ENCODE measurements around the gene CEBPA.

CEBPA gene

GRCh38 chr19:33293255-33294057 is 8.9 kb downstream of the CEBPA start:
- TF ChIP-seq CTCF (IDR thresholded peaks at IDR 0.05; ENCODE audit: low read depth, low read length) (no peak), MYC (IDR thresholded peaks at IDR 0.05; ENCODE audit: low read depth, low read length) (peak; percentile 70; the same call in 1 of the 2 replicates)
- TF ChIP-seq, protein P1, sequence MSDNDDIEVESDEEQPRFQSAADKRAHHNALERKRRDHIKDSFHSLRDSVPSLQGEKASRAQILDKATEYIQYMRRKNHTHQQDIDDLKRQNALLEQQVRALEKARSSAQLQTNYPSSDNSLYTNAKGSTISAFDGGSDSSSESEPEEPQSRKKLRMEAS (IDR thresholded peaks at IDR 0.05; ENCODE audit: low read depth, low read length), result no peak; the same call in none of the 2 replicates
- H3K4me3 ChIP-seq (ENCODE audit: low read depth, low read length), result peak overlapping the region; percentile 42
- peak; percentile 89 for DNase-seq (ENCODE audit: low read depth)

- TF ChIP-seq MYC (IDR thresholded peaks at IDR 0.05; ENCODE audit: low read depth, low read length), result no peak; the same call in 1 of the 2 replicates
- TF ChIP-seq CTCF (IDR thresholded peaks at IDR 0.05; ENCODE audit: low read depth, low read length), result no peak
- TF ChIP-seq, protein P1 (IDR thresholded peaks at IDR 0.05; ENCODE audit: low read depth, low read length), result peak; percentile 50; the same call in 1 of the 2 replicates
- no peak for TF ChIP-seq POLR2A (IDR thresholded peaks at IDR 0.05; ENCODE audit: extremely low read depth, insufficient read length)
- peak; percentile 47 for DNase-seq (ENCODE audit: low read depth)
- H3K4me3 ChIP-seq (ENCODE audit: low read depth, low read length), result peak overlapping the region; percentile 42
Measured at GRCh38 chr19:33292595-33293254, 9.6 kb downstream of the CEBPA start.

DNA sequence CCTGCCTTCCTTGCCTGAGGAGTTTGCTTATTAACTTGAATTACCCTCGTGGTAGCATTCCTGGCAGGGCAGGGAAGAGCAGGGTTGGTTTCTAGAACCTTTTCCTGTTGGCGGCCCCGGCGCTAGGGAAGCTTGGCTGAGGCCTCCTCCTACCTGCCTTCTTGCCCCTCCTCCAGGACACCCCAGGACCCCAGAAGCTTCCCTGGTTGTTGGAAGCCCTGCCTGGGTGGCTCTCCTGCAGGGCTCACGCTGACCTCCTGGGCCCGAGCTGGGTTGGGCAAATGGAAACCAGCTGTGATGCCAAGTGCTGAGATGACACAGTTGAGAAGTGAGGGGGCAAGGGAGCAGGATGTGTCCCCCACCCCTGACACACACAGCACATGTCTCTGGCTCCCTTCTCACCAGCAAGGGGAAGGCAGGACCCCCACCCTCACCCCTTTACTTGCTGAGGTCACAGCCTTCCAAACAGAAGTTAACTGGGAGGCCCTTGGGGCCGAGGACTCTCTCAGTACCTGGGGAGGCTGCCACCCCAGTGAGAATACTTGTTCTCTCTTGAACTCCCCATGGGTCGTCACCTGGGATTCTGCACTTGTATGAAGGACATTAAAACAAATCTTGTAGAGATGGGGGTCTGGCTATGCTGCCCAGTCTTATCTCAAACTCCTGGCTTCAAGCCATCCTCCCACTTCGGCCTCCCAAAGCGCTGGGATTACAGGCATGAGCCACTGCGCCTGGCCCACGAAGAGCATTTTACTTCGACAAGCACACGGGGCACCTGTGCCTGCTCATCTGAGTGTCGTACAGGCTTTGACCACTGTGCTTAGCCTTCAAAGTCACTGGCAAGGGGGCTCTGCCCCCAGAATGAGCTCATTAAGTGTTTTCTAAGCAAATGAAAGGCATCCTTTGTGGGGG is 10.5 kb downstream of the CEBPA start:
- TF ChIP-seq POLR2A (IDR thresholded peaks at IDR 0.05; ENCODE audit: extremely low read depth, insufficient read length) (no peak), MYC (IDR thresholded peaks at IDR 0.05; ENCODE audit: low read depth, low read length) (no peak), CTCF (IDR thresholded peaks at IDR 0.05; ENCODE audit: low read depth, low read length) (no peak)
- TF ChIP-seq, protein P1 (IDR thresholded peaks at IDR 0.05; ENCODE audit: low read depth, low read length), result no peak
- no peak overlapping the region for H3K4me3 ChIP-seq (ENCODE audit: low read depth, low read length)
- no peak for DNase-seq (ENCODE audit: low read depth)

- DNase-seq (ENCODE audit: low read depth), result no peak
- no peak for TF ChIP-seq CTCF (IDR thresholded peaks at IDR 0.05; ENCODE audit: low read depth, low read length)
- no peak for TF ChIP-seq POLR2A (IDR thresholded peaks at IDR 0.05; ENCODE audit: extremely low read depth, insufficient read length)
- no peak for TF ChIP-seq MYC (IDR thresholded peaks at IDR 0.05; ENCODE audit: low read depth, low read length)
- TF ChIP-seq, protein P1 (IDR thresholded peaks at IDR 0.05; ENCODE audit: low read depth, low read length), result no peak
Measured at GRCh38 chr19:33290956-33291622, 11.2 kb downstream of the CEBPA start.

More at GRCh38 chr19:33290956-33291622, 11.2 kb downstream of the CEBPA start:
- no peak overlapping the region for H3K4me3 ChIP-seq (ENCODE audit: low read depth, low read length)

Measured in NB4 (cell line).